ENCODE results near the gene KDR.

The KDR gene

GRCh38 chr4:55123791-55124190 is 1.6 kb downstream of the KDR start:
- no peak for DNase-seq (ENCODE audit: low read depth in 2 of 2)

GRCh38 chr4:55122235-55122634 is 3.2 kb downstream of the KDR start:
- DNase-seq (ENCODE audit: low read depth in 2 of 2) = no peak

- no peak for DNase-seq (ENCODE audit: low read depth in 2 of 2)
These were observed 4.1 kb downstream of the KDR start for GRCh38 chr4:55121246-55121645.

- DNase-seq (ENCODE audit: low read depth in 2 of 2) = no peak
These were observed 7.0 kb downstream of the KDR start for GRCh38 chr4:55118397-55118796.

- no peak for DNase-seq (ENCODE audit: low read depth in 2 of 2)
These were observed 7.9 kb downstream of the KDR start for GRCh38 chr4:55117511-55117910.

GRCh38 chr4:55116450-55116849 is 8.9 kb downstream of the KDR start:
- no peak for DNase-seq (ENCODE audit: low read depth in 2 of 2)

- no peak for DNase-seq (ENCODE audit: low read depth in 2 of 2)
These were observed 13.8 kb downstream of the KDR start for GRCh38 chr4:55111601-55112000.

- DNase-seq (ENCODE audit: low read depth in 2 of 2) = no peak
These were observed 15.3 kb downstream of the KDR start for GRCh38 chr4:55110131-55110530.

GRCh38 chr4:55107054-55107453 is 18.3 kb downstream of the KDR start:
- DNase-seq (ENCODE audit: low read depth in 2 of 2) = no peak

- DNase-seq (ENCODE audit: low read depth in 2 of 2) = no peak
These were observed 22.2 kb downstream of the KDR start for GRCh38 chr4:55103224-55103623.

- no peak for DNase-seq (ENCODE audit: low read depth in 2 of 2)
These were observed 25.6 kb downstream of the KDR start for GRCh38 chr4:55099816-55100215.

- no peak for DNase-seq (ENCODE audit: low read depth in 2 of 2)
These were observed 26.8 kb downstream of the KDR start for GRCh38 chr4:55098456-55099204.

GRCh38 chr4:55096619-55097018 is 28.8 kb downstream of the KDR start:
- no peak for DNase-seq (ENCODE audit: low read depth in 2 of 2)

GRCh38 chr4:55096045-55096444 is 29.4 kb downstream of the KDR start:
- no peak for DNase-seq (ENCODE audit: low read depth in 2 of 2)

GRCh38 chr4:55092504-55092903 is 32.9 kb downstream of the KDR start:
- no peak for DNase-seq (ENCODE audit: low read depth in 2 of 2)

GRCh38 chr4:55089916-55090315 is 35.5 kb downstream of the KDR start:
- no peak for DNase-seq (ENCODE audit: low read depth in 2 of 2)

- no peak for DNase-seq (ENCODE audit: low read depth in 2 of 2)
These were observed 37.5 kb downstream of the KDR start for GRCh38 chr4:55087913-55088260.

- DNase-seq (ENCODE audit: low read depth in 2 of 2) = no peak
These were observed 38.1 kb downstream of the KDR start for GRCh38 chr4:55087009-55087912.

GRCh38 chr4:55086578-55086977 is 38.8 kb downstream of the KDR start:
- no peak for DNase-seq (ENCODE audit: low read depth in 2 of 2)

GRCh38 chr4:55083735-55084134 is 41.7 kb downstream of the KDR start:
- no peak for DNase-seq (ENCODE audit: low read depth in 2 of 2)

- no peak for DNase-seq (ENCODE audit: low read depth in 2 of 2)
These were observed 42.6 kb downstream of the KDR start for GRCh38 chr4:55082756-55083155.

GRCh38 chr4:55080174-55080865 is 45.1 kb downstream of the KDR start:
- DNase-seq (ENCODE audit: low read depth in 2 of 2) = peak; percentile 38 to 52
